ENCODE data around the gene PMM2. TPM values are rescaled to one million over a fixed set of nuclear protein-coding genes. Genes with fewer than 3 reads are reported as not detected.

PMM2 gene
- total RNA-seq, 1 donor from 2014 or later = 22.2 TPM

DNA sequence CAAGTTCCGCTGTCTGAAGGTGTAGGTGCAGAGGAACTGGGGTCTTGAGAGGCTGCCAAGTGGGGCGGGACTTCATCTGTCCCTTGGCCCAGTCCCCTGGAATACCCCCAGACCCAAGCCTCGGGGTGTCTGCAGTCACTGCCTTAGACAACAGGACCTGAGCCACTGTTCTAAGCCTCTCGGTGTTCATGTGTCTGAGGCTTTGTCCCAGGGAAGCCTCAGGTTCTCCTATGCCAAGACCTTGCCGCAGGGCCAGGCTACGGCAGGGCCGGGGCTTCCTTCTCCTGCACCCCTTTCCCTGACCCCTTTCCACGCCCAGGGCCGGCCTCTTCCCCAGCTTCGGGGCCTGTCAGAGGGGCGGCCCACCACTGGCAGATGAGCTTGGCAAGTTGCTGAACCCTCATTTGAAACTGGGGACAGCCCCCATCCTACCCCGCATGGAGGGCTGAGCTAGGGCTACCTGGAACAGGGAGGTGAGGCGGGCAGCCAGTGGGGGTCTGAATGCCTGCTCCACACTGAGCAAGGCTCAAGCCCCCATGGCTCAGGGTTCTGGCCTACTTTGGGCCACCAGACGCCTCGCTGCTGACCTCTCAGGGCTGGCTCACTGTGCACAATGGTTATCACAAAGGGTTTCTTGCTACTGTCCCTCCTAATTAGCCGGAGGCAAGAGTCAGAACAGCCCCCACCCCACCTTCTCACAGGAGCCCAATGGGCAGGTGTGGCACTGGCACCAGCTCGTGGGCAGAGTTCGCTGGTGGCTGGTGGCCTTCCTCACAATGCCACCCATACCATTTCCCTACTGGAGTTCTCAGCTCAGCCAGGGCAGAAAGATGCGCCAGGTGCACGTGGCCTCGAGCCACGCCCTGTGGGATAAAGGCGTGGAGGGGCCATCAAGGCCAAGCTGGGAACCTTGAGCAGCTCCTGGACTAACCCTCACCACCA lies 91.6 kb downstream of the PMM2 start:
- Histone ChIP-seq H3K36me3 (no peaks in the 10 kb centered on the region), H3K27me3 (no peaks in the 10 kb centered on the region), H3K9ac (no peak overlapping the region), H3K79me2 (ENCODE audit: low read depth) (no peaks in the 10 kb centered on the region), H3F3A (ENCODE audit: low read depth) (peaks cover 10% of the 10 kb centered on the region), H3K27ac (no peak overlapping the region), H3K4me1 (peaks cover 8% of the 10 kb centered on the region), H2AFZ (replicated peaks) (no peak overlapping the region), H4K20me1 (ENCODE audit: low read depth) (peaks cover 37% of the 10 kb centered on the region), H3K9me3 (ENCODE audit: low read depth) (no peaks in the 10 kb centered on the region), H3K4me3 (no peak overlapping the region), H3K4me2 (no peak overlapping the region)
- Mint-ChIP-seq H3K4me3 (no peak overlapping the region), H3K9me3 (no peaks in the 10 kb centered on the region), H3K4me1 (peaks cover 50% of the 10 kb centered on the region), H3K27ac (no peak overlapping the region), H3K27me3 (ENCODE audit: insufficient read depth, low read depth) (peaks cover 5% of the 10 kb centered on the region), H3K36me3 (peaks cover 25% of the 10 kb centered on the region)
- TF ChIP-seq EZH2 (IDR thresholded peaks at IDR 0.05) = no peak
- TF ChIP-seq, protein P1, sequence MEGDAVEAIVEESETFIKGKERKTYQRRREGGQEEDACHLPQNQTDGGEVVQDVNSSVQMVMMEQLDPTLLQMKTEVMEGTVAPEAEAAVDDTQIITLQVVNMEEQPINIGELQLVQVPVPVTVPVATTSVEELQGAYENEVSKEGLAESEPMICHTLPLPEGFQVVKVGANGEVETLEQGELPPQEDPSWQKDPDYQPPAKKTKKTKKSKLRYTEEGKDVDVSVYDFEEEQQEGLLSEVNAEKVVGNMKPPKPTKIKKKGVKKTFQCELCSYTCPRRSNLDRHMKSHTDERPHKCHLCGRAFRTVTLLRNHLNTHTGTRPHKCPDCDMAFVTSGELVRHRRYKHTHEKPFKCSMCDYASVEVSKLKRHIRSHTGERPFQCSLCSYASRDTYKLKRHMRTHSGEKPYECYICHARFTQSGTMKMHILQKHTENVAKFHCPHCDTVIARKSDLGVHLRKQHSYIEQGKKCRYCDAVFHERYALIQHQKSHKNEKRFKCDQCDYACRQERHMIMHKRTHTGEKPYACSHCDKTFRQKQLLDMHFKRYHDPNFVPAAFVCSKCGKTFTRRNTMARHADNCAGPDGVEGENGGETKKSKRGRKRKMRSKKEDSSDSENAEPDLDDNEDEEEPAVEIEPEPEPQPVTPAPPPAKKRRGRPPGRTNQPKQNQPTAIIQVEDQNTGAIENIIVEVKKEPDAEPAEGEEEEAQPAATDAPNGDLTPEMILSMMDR (IDR thresholded peaks at IDR 0.05) = no peak
- TF ChIP-seq EZH2phosphoT487 (IDR thresholded peaks at IDR 0.05) = no peak
- DNase-seq (ENCODE audit: low spot score) = no peak

DNA sequence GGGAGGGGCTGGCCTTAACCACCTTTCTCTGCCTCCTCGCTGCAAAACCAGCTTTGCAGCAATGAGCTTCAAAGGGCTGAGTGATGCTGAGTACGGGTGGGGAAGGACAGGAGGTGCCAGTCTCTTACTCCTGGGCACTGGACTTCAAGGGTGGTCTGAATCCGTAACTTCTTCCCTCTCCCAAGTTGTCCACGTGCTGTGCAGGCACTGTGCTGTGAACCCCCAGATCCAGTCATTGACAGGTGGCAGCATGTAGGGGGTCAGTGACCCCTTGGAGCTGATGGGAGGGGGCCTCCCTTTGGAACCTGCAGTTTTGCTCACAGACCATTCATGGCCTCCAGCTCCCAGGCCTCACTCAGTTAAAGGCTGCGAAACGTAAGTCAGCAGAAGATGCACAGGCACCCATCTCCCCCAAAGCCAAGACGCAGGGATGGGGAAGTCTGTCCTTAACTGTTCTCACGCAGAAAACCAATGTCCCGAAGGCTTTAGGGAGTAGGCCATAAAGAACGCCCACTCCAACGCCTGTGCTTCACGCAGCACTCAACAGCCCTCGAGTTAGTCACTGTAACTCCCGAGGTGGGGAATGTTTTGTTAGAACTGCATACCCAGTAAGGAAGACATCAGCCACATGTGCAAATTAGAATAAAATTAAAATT lies 92.4 kb downstream of the PMM2 start:
- Histone ChIP-seq H2AFZ (replicated peaks) (no peak overlapping the region), H3K27me3 (no peaks in the 10 kb centered on the region), H3K4me2 (no peak overlapping the region), H4K20me1 (ENCODE audit: low read depth) (peaks cover 39% of the 10 kb centered on the region), H3K36me3 (no peaks in the 10 kb centered on the region), H3K9ac (no peak overlapping the region), H3K9me3 (ENCODE audit: low read depth) (no peaks in the 10 kb centered on the region), H3F3A (ENCODE audit: low read depth) (peaks cover 10% of the 10 kb centered on the region), H3K79me2 (ENCODE audit: low read depth) (no peaks in the 10 kb centered on the region), H3K4me3 (no peak overlapping the region), H3K27ac (no peak overlapping the region), H3K4me1 (peaks cover 8% of the 10 kb centered on the region)
- TF ChIP-seq EZH2phosphoT487 (IDR thresholded peaks at IDR 0.05) = no peak
- no peak for TF ChIP-seq EZH2 (IDR thresholded peaks at IDR 0.05)
- TF ChIP-seq, protein P1 (IDR thresholded peaks at IDR 0.05) = no peak
- no peak overlapping the region for H3K27ac Mint-ChIP-seq
- peaks cover 8% of the 10 kb centered on the region for H3K27me3 Mint-ChIP-seq (ENCODE audit: insufficient read depth, low read depth)
- no peaks in the 10 kb centered on the region for H3K9me3 Mint-ChIP-seq
- peaks cover 53% of the 10 kb centered on the region for H3K4me1 Mint-ChIP-seq
- H3K36me3 Mint-ChIP-seq = peaks cover 31% of the 10 kb centered on the region
- DNase-seq (ENCODE audit: low spot score) = no peak
- H3K4me3 Mint-ChIP-seq = no peak overlapping the region

DNA sequence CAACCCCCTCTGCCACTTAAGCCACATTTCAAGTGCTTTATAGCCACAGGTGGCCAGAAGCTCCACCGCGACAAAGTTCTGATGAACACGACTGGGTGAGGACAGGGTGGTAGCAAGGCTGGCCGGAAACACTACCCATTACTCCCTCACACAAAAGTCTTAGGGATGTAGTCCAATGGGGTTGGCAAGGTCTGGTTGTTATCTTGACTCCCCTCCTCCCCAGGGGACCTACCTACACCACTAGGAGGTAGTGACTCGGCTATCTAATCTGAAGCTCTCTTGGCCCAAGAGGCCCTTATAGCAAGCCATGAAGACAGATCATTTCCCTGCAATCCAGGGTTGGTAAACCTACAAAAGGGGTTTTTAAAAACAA lies 92.9 kb downstream of the PMM2 start:
- no peak overlapping the region for H3K27ac ChIP-seq
- H4K20me1 ChIP-seq (ENCODE audit: low read depth) = peaks cover 38% of the 10 kb centered on the region
- H3K4me2 ChIP-seq = no peak overlapping the region
- no peak for TF ChIP-seq EZH2 (IDR thresholded peaks at IDR 0.05)
- TF ChIP-seq, protein P1 (IDR thresholded peaks at IDR 0.05) = no peak
- no peak for TF ChIP-seq EZH2phosphoT487 (IDR thresholded peaks at IDR 0.05)
- H3K27me3 ChIP-seq = no peaks in the 10 kb centered on the region
- no peak overlapping the region for H3K9ac ChIP-seq
- Mint-ChIP-seq H3K27me3 (ENCODE audit: insufficient read depth, low read depth) (peaks cover 8% of the 10 kb centered on the region), H3K9me3 (no peaks in the 10 kb centered on the region), H3K4me3 (no peak overlapping the region), H3K36me3 (peaks cover 36% of the 10 kb centered on the region), H3K4me1 (peaks cover 48% of the 10 kb centered on the region), H3K27ac (no peak overlapping the region)
- H3K4me1 ChIP-seq = peaks cover 8% of the 10 kb centered on the region
- no peaks in the 10 kb centered on the region for H3K79me2 ChIP-seq (ENCODE audit: low read depth)
- no peaks in the 10 kb centered on the region for H3K9me3 ChIP-seq (ENCODE audit: low read depth)
- DNase-seq (ENCODE audit: low spot score) = no peak
- peaks cover 8% of the 10 kb centered on the region for H3F3A ChIP-seq (ENCODE audit: low read depth)
- H3K36me3 ChIP-seq = no peaks in the 10 kb centered on the region
- H3K4me3 ChIP-seq = no peak overlapping the region
- H2AFZ ChIP-seq (replicated peaks) = no peak overlapping the region

Measured in neural progenitor cell (in vitro differentiated cells).